Measurements from ENCODE around the gene TNP2. TPM values are rescaled to one million over a fixed set of nuclear protein-coding genes. Genes with fewer than 3 reads are reported as not detected.

The TNP2 gene
- total and polyA plus RNA-seq, 12 donors: not detected

DNA sequence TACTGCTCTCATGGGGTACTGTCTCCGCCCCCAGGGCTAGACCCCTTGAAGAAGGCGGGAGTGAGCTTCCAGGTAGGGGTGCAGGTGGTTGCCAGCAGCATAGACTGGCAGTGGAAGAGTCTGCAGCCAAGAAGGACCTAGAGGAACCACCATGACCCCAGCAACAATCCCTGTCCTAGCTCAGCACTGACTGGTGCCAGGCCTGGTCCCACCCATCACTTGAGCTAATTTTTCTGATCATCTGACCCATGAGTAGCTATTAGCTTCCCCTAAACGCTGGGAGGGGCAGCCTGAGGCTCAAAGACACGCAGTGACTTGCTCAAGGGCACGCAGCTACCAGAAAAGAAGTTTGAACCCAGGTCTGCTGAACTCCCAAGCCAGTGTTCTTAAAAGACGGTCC, 3.4 kb upstream of the TNP2 start:
- no peak overlapping the region for H3K27ac ChIP-seq
- no peaks in the 10 kb centered on the region for H3K9me3 ChIP-seq (replicated peaks in 1 of 3)
- no peaks in the 10 kb centered on the region for H3K27me3 ChIP-seq
- intact Hi-C loops (cut with DNase I): no loop called here
- H3K36me3 ChIP-seq (replicated peaks in 1 of 2): no peaks in the 10 kb centered on the region
- WGBS, 4 donors: 65 to 100% (median 84%) methylated on average over 2 to 6 of the region's 6 CpGs
- H3K4me1 ChIP-seq (replicated peaks in 1 of 2): no peaks in the 10 kb centered on the region
- no peak overlapping the region for H3K4me3 ChIP-seq
- DNase-seq: no peak
- TF ChIP-seq, protein P1, sequence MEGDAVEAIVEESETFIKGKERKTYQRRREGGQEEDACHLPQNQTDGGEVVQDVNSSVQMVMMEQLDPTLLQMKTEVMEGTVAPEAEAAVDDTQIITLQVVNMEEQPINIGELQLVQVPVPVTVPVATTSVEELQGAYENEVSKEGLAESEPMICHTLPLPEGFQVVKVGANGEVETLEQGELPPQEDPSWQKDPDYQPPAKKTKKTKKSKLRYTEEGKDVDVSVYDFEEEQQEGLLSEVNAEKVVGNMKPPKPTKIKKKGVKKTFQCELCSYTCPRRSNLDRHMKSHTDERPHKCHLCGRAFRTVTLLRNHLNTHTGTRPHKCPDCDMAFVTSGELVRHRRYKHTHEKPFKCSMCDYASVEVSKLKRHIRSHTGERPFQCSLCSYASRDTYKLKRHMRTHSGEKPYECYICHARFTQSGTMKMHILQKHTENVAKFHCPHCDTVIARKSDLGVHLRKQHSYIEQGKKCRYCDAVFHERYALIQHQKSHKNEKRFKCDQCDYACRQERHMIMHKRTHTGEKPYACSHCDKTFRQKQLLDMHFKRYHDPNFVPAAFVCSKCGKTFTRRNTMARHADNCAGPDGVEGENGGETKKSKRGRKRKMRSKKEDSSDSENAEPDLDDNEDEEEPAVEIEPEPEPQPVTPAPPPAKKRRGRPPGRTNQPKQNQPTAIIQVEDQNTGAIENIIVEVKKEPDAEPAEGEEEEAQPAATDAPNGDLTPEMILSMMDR (IDR thresholded peaks at IDR 0.05): no peak
- no peak for TF ChIP-seq POLR2A (IDR thresholded peaks at IDR 0.05)

DNA sequence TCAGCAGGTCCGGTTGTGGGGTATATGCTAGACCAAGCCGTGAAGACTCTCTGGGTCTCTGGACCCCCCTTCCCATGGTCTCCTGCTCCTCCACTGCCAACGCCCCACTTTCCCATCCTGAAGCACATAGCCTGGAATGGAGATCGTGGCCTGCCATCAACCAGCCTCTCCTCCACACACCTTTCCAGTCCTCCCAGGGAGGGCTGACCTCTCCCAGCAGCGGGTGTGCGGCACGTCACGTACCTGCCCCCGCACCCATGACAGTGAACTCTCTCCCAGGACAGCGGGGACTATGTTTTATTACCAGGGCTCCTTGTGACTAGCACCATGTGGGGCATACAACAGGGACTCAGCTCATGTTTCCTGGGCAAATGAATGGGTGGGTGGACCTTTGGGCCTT, 2.5 kb upstream of the TNP2 start:
- Histone ChIP-seq H3K27me3 (no peaks in the 10 kb centered on the region), H3K4me1 (replicated peaks in 1 of 2) (no peaks in the 10 kb centered on the region), H3K27ac (no peak overlapping the region), H3K9me3 (replicated peaks in 1 of 3) (no peaks in the 10 kb centered on the region), H3K4me3 (no peak overlapping the region), H3K36me3 (replicated peaks in 1 of 2) (no peaks in the 10 kb centered on the region)
- TF ChIP-seq, protein P1 (IDR thresholded peaks at IDR 0.05): no peak
- TF ChIP-seq POLR2A (IDR thresholded peaks at IDR 0.05): no peak
- 96 to 97% (median 97%) methylated on average over 9 to 10 of the region's 10 CpGs for WGBS, 4 donors
- DNase-seq: no peak
- intact Hi-C loops (cut with DNase I): no loop called here

DNA sequence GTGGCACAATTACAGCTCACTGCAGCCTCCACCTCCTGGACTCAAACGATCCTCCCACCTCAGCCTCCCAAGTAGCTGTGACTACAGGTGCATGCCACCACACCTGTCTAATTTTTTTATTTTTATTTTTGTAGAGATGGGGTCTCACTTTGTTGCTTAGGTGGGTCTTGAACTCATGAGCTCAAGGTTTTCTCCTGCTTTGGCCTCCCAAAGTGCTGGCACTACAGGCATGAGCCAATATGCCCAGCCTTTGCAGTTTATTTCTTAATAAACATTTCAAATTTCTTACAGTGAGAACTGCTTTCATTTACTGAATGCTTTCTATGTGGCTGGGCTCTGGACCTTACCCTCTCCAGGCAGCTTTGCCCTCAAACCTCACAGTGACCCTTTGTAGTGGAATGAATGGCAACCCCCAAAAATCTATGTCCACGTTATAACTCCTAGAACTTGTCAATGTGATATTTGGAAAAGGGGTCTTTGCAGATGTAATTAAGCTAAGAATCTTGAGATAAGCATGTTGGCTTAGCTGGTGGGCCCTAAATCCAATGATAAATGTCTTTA, 1.6 kb upstream of the TNP2 start:
- Histone ChIP-seq H3K27ac (no peak overlapping the region), H3K9me3 (replicated peaks in 1 of 3) (no peaks in the 10 kb centered on the region), H3K4me3 (no peak overlapping the region), H3K27me3 (no peaks in the 10 kb centered on the region), H3K36me3 (replicated peaks in 1 of 2) (no peaks in the 10 kb centered on the region), H3K4me1 (replicated peaks in 1 of 2) (no peaks in the 10 kb centered on the region)
- no peak for DNase-seq
- intact Hi-C loops (cut with DNase I): no loop called here
- WGBS, 4 donors: 90 to 96% (median 93%) methylated on average over 2 of the region's 2 CpGs
- TF ChIP-seq, protein P1 (IDR thresholded peaks at IDR 0.05): no peak

DNA sequence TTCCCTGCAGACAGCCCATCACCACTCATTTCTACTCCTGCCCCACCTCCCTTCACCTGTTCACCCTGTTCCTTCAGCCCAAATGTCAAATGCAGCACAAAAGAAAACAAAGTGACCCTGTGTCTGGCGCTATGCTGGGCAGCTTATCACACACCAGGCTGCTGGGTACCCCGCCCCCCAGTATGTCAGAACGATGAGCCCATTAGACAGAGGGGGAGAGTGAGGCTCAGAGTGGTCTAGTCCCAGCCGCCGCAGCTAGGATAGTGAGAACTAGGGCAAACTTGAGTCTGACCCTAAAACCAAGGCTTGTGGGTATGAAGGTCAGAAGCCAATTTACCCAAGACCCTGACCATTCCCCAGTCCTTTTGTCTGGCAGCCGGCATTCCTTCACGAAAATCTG, 4.0 kb downstream of the TNP2 start:
- DNase-seq: no peak
- Histone ChIP-seq H3K4me3 (no peak overlapping the region), H3K27me3 (no peaks in the 10 kb centered on the region), H3K9me3 (replicated peaks in 1 of 3) (no peaks in the 10 kb centered on the region), H3K4me1 (replicated peaks in 1 of 2) (no peaks in the 10 kb centered on the region), H3K27ac (no peak overlapping the region), H3K36me3 (replicated peaks in 1 of 2) (no peaks in the 10 kb centered on the region)
- intact Hi-C loops (cut with DNase I): no loop called here
- 74 to 95% (median 89%) methylated on average over 5 to 7 of the region's 7 CpGs for WGBS, 4 donors
- TF ChIP-seq, protein P1 (IDR thresholded peaks at IDR 0.05): no peak
- TF ChIP-seq POLR2A (IDR thresholded peaks at IDR 0.05): no peak
